G401 (cell line): Measurements from ENCODE around the gene PHACTR3. TPM values are rescaled to one million over a fixed set of nuclear protein-coding genes. Genes with fewer than 3 reads are reported as not detected.

Experiments used
- DNase-seq: peaks from one replicate; pipeline ENCODE4 v3.0.0-alpha.2; 2015; ENCODE audit warnings: low spot score
- in situ Hi-C: cut with HindIII; loops from 2 replicates; pipeline ENCODE4 v1.10.0; 2016; ENCODE audit warnings: low sequenced_read_pairs, mixed read lengths
- total RNA-seq: library from RNA; depleted of rRNA; stranded (reverse); fragments of >200 nt; shearing (Covaris generic); gene quantifications from 2 replicates; pipeline ENCODE4 v1.2.3, GENCODE V29; 2014

PHACTR3 gene
- total RNA-seq, 1 experiment from 2014 or later, result not detected

GRCh38 chr20:59677586-59677985 lies 73.2 kb downstream of the PHACTR3 start:
- in situ Hi-C loops, result no loop called here
- DNase-seq, result no peak

- peak; percentile 93 for DNase-seq
- in situ Hi-C loops, result no loop called here
These were observed 73.9 kb downstream of the PHACTR3 start for GRCh38 chr20:59678288-59678687.

- DNase-seq, result peak; percentile 77
- in situ Hi-C loops, result no loop called here
These were observed 74.6 kb downstream of the PHACTR3 start for GRCh38 chr20:59678951-59679350.

- no peak for DNase-seq
- in situ Hi-C loops, result no loop called here
These were observed 75.9 kb downstream of the PHACTR3 start for GRCh38 chr20:59680148-59680650.

GRCh38 chr20:59680852-59681251 lies 76.5 kb downstream of the PHACTR3 start:
- in situ Hi-C loops, result no loop called here
- DNase-seq, result no peak

GRCh38 chr20:59682603-59683002 lies 78.3 kb downstream of the PHACTR3 start:
- in situ Hi-C loops, result no loop called here
- DNase-seq, result no peak

- in situ Hi-C loops, result no loop called here
- no peak for DNase-seq
These were observed 78.8 kb downstream of the PHACTR3 start for GRCh38 chr20:59683181-59683580.

GRCh38 chr20:59684685-59685242 lies 80.4 kb downstream of the PHACTR3 start:
- in situ Hi-C loops, result no loop called here
- no peak for DNase-seq

GRCh38 chr20:59686404-59687346 lies 82.3 kb downstream of the PHACTR3 start:
- no peak for DNase-seq
- in situ Hi-C loops, result no loop called here

- in situ Hi-C loops, result no loop called here
- no peak for DNase-seq
These were observed 84.0 kb downstream of the PHACTR3 start for GRCh38 chr20:59688356-59688755.

- DNase-seq, result no peak
- in situ Hi-C loops, result no loop called here
These were observed 84.7 kb downstream of the PHACTR3 start for GRCh38 chr20:59688999-59689398.

GRCh38 chr20:59690101-59690500 lies 85.8 kb downstream of the PHACTR3 start:
- in situ Hi-C loops, result no loop called here
- DNase-seq, result no peak

- DNase-seq, result no peak
- in situ Hi-C loops, result no loop called here
These were observed 86.6 kb downstream of the PHACTR3 start for GRCh38 chr20:59690976-59691375.

- in situ Hi-C loops, result no loop called here
- no peak for DNase-seq
These were observed 87.8 kb downstream of the PHACTR3 start for GRCh38 chr20:59692139-59692538.

- in situ Hi-C loops, result no loop called here
- no peak for DNase-seq
These were observed 89.2 kb downstream of the PHACTR3 start for GRCh38 chr20:59693587-59693986.

- peak; percentile 75 for DNase-seq
- in situ Hi-C loops, result no loop called here
These were observed 92.1 kb downstream of the PHACTR3 start for GRCh38 chr20:59696476-59696875.

- in situ Hi-C loops, result no loop called here
- DNase-seq, result no peak
These were observed 92.7 kb downstream of the PHACTR3 start for GRCh38 chr20:59697068-59697467.

GRCh38 chr20:59698598-59698997 lies 94.3 kb downstream of the PHACTR3 start:
- in situ Hi-C loops, result no loop called here
- no peak for DNase-seq

- in situ Hi-C loops, result no loop called here
- DNase-seq, result peak; percentile 94
These were observed 96.9 kb downstream of the PHACTR3 start for GRCh38 chr20:59701236-59701635.

GRCh38 chr20:59703046-59703445 lies 98.7 kb downstream of the PHACTR3 start:
- DNase-seq, result no peak
- in situ Hi-C loops, result no loop called here
